Measurements from ENCODE around the gene OSBPL7. TPM values are rescaled to one million over a fixed set of nuclear protein-coding genes. Genes with fewer than 3 reads are reported as not detected.

Gene OSBPL7
- total RNA-seq, 6 experiments from 2014 or later = 0.62 to 2.2 (median 1.4) TPM

- intact Hi-C loops (cut with DNase I) = loop anchor here in 1 of 2 donors (10.0 kb wide), 1 partner anchor 97 kb away; no protein-coding TSS in a partner anchor
- Histone ChIP-seq H3K4me1 (no peaks in the 10 kb centered on the region), H3K27ac (no peak overlapping the region), H3K9me3 (no peaks in the 10 kb centered on the region), H3K36me3 (no peaks in the 10 kb centered on the region), H3K27me3 (no peaks in the 10 kb centered on the region), H3K4me3 (no peak overlapping the region)
- 27% methylated on average over 5 of the region's 6 CpGs for WGBS (ENCODE audit: insufficient coverage, low coverage, low lambda C conversion rate, missing lambda C conversion rate)
- peak in 1 of 3 donors; percentile 39 for DNase-seq
- no peak for ATAC-seq
- TF ChIP-seq POLR2A (IDR thresholded peaks at IDR 0.05) (no peak), CTCF (IDR thresholded peaks at IDR 0.05) (no peak)
These were observed 19.7 kb downstream of the OSBPL7 start for GRCh38 chr17:47801906-47802305.

- WGBS (ENCODE audit: insufficient coverage, low coverage, low lambda C conversion rate, missing lambda C conversion rate) = 70% methylated on average over 2 of the region's 4 CpGs
- no peaks in the 10 kb centered on the region for H3K4me1 ChIP-seq
- H3K27me3 ChIP-seq = no peaks in the 10 kb centered on the region
- no peak overlapping the region for H3K27ac ChIP-seq
- H3K9me3 ChIP-seq = no peaks in the 10 kb centered on the region
- no peaks in the 10 kb centered on the region for H3K36me3 ChIP-seq
- no peak overlapping the region for H3K4me3 ChIP-seq
- DNase-seq (no peak), ATAC-seq (no peak)
- intact Hi-C loops (cut with DNase I) = loop anchor here in 1 of 2 donors (10.0 kb wide), 1 partner anchor 96 kb away; no protein-coding TSS in a partner anchor
- no peak for TF ChIP-seq CTCF (IDR thresholded peaks at IDR 0.05)
These were observed 20.3 kb downstream of the OSBPL7 start for GRCh38 chr17:47801176-47801765.

- Histone ChIP-seq H3K9me3 (no peaks in the 10 kb centered on the region), H3K27ac (no peak overlapping the region), H3K4me1 (no peaks in the 10 kb centered on the region), H3K27me3 (no peaks in the 10 kb centered on the region), H3K36me3 (no peaks in the 10 kb centered on the region), H3K4me3 (no peak overlapping the region)
- peak in 1 of 4 donors; percentile 14 for ATAC-seq
- no peak for TF ChIP-seq POLR2A (IDR thresholded peaks at IDR 0.05)
- no peak for TF ChIP-seq CTCF (IDR thresholded peaks at IDR 0.05)
- intact Hi-C loops (cut with DNase I) = loop anchor here in 1 of 2 donors (10.0 kb wide), 1 partner anchor 96 kb away; no protein-coding TSS in a partner anchor
- WGBS (ENCODE audit: insufficient coverage, low coverage, low lambda C conversion rate, missing lambda C conversion rate) = 89% methylated on average over 5 of the region's 12 CpGs
- no peak for DNase-seq
These were observed 20.9 kb downstream of the OSBPL7 start for GRCh38 chr17:47800686-47801085.

GRCh38 chr17:47797797-47798196 lies 23.8 kb downstream of the OSBPL7 start:
- no peak for DNase-seq
- WGBS (ENCODE audit: insufficient coverage, low coverage, low lambda C conversion rate, missing lambda C conversion rate) = 42% methylated on average over 2 of the region's 2 CpGs

More at GRCh38 chr17:47797797-47798196, 23.8 kb downstream of the OSBPL7 start:
- no peak for ATAC-seq
- TF ChIP-seq CTCF (IDR thresholded peaks at IDR 0.05) (no peak), POLR2A (IDR thresholded peaks at IDR 0.05) (no peak)
- Histone ChIP-seq H3K9me3 (no peaks in the 10 kb centered on the region), H3K4me3 (no peak overlapping the region), H3K4me1 (no peaks in the 10 kb centered on the region), H3K27me3 (no peaks in the 10 kb centered on the region), H3K27ac (no peak overlapping the region), H3K36me3 (no peaks in the 10 kb centered on the region)
- intact Hi-C loops (cut with DNase I) = no loop called here
